Cortex of kidney (tissue), 1 donor: ENCODE measurements around the gene RNF126.
"Not testable (repeated sequence)": the region's sequence is repeated elsewhere in the genome, so short reads cannot be mapped to it uniquely, and the experiment has no call there.

ENCODE experiments used
- DNase-seq: peaks from one replicate; lab custom pipeline; 2025; lab: John Stamatoyannopoulos, UW

Gene RNF126

GRCh38 chr19:611481-611868 lies 51.5 kb downstream of the RNF126 start:
- no peak for DNase-seq

GRCh38 chr19:610801-611480 lies 52.1 kb downstream of the RNF126 start:
- no peak for DNase-seq

GRCh38 chr19:610071-610800 lies 52.8 kb downstream of the RNF126 start:
- DNase-seq: no peak

GRCh38 chr19:609004-609346 lies 54.0 kb downstream of the RNF126 start:
- no peak for DNase-seq

GRCh38 chr19:608155-609003 lies 54.6 kb downstream of the RNF126 start:
- DNase-seq: no peak

- no peak for DNase-seq
Observed at GRCh38 chr19:607301-608154, 55.5 kb downstream of the RNF126 start.

- DNase-seq: not testable (repeated sequence)
Observed at GRCh38 chr19:605061-605971, 57.7 kb downstream of the RNF126 start.

- no peak for DNase-seq
Observed at GRCh38 chr19:604355-604754, 58.7 kb downstream of the RNF126 start.

GRCh38 chr19:603779-604178 lies 59.2 kb downstream of the RNF126 start:
- not testable (repeated sequence) for DNase-seq

GRCh38 chr19:603302-603639 lies 59.7 kb downstream of the RNF126 start:
- not testable (repeated sequence) for DNase-seq

- DNase-seq: no peak
Observed at GRCh38 chr19:602391-603301, 60.4 kb downstream of the RNF126 start.

GRCh38 chr19:601790-602189 lies 61.2 kb downstream of the RNF126 start:
- no peak for DNase-seq

GRCh38 chr19:601310-601709 lies 61.7 kb downstream of the RNF126 start:
- no peak for DNase-seq
